ENCODE data around the gene USP33. TPM values are rescaled to one million over a fixed set of nuclear protein-coding genes. Genes with fewer than 3 reads are reported as not detected.

USP33 gene
- total RNA-seq, 1 experiment from 2014 or later, result 61.6 TPM

- no peak overlapping the region for H3K4me3 Mint-ChIP-seq
- POLR2A ChIA-PET, result no interaction called here
These were observed 86.6 kb downstream of the USP33 start for GRCh38 chr1:77673030-77673429.

GRCh38 chr1:77672374-77672773 lies 87.3 kb downstream of the USP33 start:
- ATAC-seq (no peak), DNase-seq (ENCODE audit: low spot score) (no peak)
- H3K9me3 Mint-ChIP-seq, result no peaks in the 10 kb centered on the region
- H3K27me3 Mint-ChIP-seq (ENCODE audit: low read depth), result no peaks in the 10 kb centered on the region
- peaks cover 35% of the 10 kb centered on the region for H3K4me1 Mint-ChIP-seq
- H3K27ac Mint-ChIP-seq, result no peak overlapping the region
- no peak for TF ChIP-seq NR2C2 (CRISPR knock-in tag; IDR thresholded peaks at IDR 0.05)
- no peak for TF ChIP-seq TCF7 (CRISPR knock-in tag; IDR thresholded peaks at IDR 0.05; ENCODE audit: low read depth)
- no peak for TF ChIP-seq ZNF263 (CRISPR knock-in tag; IDR thresholded peaks at IDR 0.05; ENCODE audit: low read depth)
- TF ChIP-seq STAT6 (CRISPR knock-in tag; conservative IDR thresholded peaks at IDR 0.05; ENCODE audit: low read depth), result no peak
- no peak for TF ChIP-seq HMGXB4 (CRISPR knock-in tag; IDR thresholded peaks at IDR 0.05)
- TF ChIP-seq KAT7 (CRISPR knock-in tag; IDR thresholded peaks at IDR 0.05; ENCODE audit: borderline replicate concordance), result no peak
- TF ChIP-seq TP53 (CRISPR knock-in tag; IDR thresholded peaks at IDR 0.05), result no peak
- no peak for TF ChIP-seq GRHL2 (CRISPR knock-in tag; IDR thresholded peaks at IDR 0.05; ENCODE audit: insufficient replicate concordance, severe bottlenecking)
- TF ChIP-seq ZNF396 (CRISPR knock-in tag; IDR thresholded peaks at IDR 0.05; ENCODE audit: borderline replicate concordance), result no peak
- TF ChIP-seq RORB (CRISPR knock-in tag; IDR thresholded peaks at IDR 0.05), result no peak
- no peaks in the 10 kb centered on the region for H3K36me3 Mint-ChIP-seq
- ChIA-PET POLR2A (no interaction called here), CTCF (interaction anchor here (1.1 kb wide), 1 partner anchor 15 kb away, joined by 3 read pairs; no protein-coding TSS in a partner anchor)
- no peak overlapping the region for H3K4me3 Mint-ChIP-seq

More at GRCh38 chr1:77673030-77673429, 86.6 kb downstream of the USP33 start:
- Mint-ChIP-seq H3K27me3 (ENCODE audit: low read depth) (no peaks in the 10 kb centered on the region), H3K36me3 (no peaks in the 10 kb centered on the region), H3K4me1 (peaks cover 33% of the 10 kb centered on the region), H3K27ac (peak overlapping the region; percentile 33), H3K9me3 (no peaks in the 10 kb centered on the region)
- TF ChIP-seq FOXK1 (CRISPR knock-in tag; IDR thresholded peaks at IDR 0.05), result no peak
- no peak for TF ChIP-seq RORB (CRISPR knock-in tag; IDR thresholded peaks at IDR 0.05)
- TF ChIP-seq ZNF281 (CRISPR knock-in tag; IDR thresholded peaks at IDR 0.05), result no peak
- no peak for TF ChIP-seq E2F1 (CRISPR knock-in tag; IDR thresholded peaks at IDR 0.05)
- no peak for TF ChIP-seq ZNF232 (CRISPR knock-in tag; IDR thresholded peaks at IDR 0.05)
- no peak for TF ChIP-seq JAZF1 (CRISPR knock-in tag; IDR thresholded peaks at IDR 0.05)
- no peak for TF ChIP-seq SMAD4 (CRISPR knock-in tag; IDR thresholded peaks at IDR 0.05)
- TF ChIP-seq PREB (CRISPR knock-in tag; IDR thresholded peaks at IDR 0.05; ENCODE audit: borderline replicate concordance), result no peak
- TF ChIP-seq SOX15 (CRISPR knock-in tag; IDR thresholded peaks at IDR 0.05), result no peak
- no peak for TF ChIP-seq ZNF671 (CRISPR knock-in tag; IDR thresholded peaks at IDR 0.05)
- no peak for TF ChIP-seq NR3C1 (CRISPR knock-in tag; conservative IDR thresholded peaks at IDR 0.05; ENCODE audit: low read depth)
- TF ChIP-seq ZNF423 (CRISPR knock-in tag; IDR thresholded peaks at IDR 0.05), result no peak
- TF ChIP-seq CREM (CRISPR knock-in tag; IDR thresholded peaks at IDR 0.05), result no peak
- TF ChIP-seq E2F4 (CRISPR knock-in tag; IDR thresholded peaks at IDR 0.05; ENCODE audit: borderline replicate concordance, low read depth), result no peak
- TF ChIP-seq ZBTB21 (CRISPR knock-in tag; IDR thresholded peaks at IDR 0.05; ENCODE audit: borderline replicate concordance), result no peak
- no peak for TF ChIP-seq OVOL2 (CRISPR knock-in tag; IDR thresholded peaks at IDR 0.05; ENCODE audit: borderline replicate concordance)
- DNase-seq (ENCODE audit: low spot score) (no peak), ATAC-seq (no peak)
- CTCF ChIA-PET, result interaction anchor here (0.6 to 1.6 kb wide), 3 partner anchors 10 to 36 kb away, joined by 3 read pairs; partner anchors contain the start of gene ZZZ3

All from WTC11 (cell line).